ENCODE measurements around the gene PDSS2.
"Not testable (repeated sequence)": the region's sequence is repeated elsewhere in the genome, so short reads cannot be mapped to it uniquely, and the experiment has no call there.

Gene PDSS2

GRCh38 chr6:107459283-107460082 is at the start of gene PDSS2:
PDSS2 (minus strand) TSS chr6:107459564; CDS start chr6:107459285, 279 bp downstream.
- no peak for FAIRE-seq

GRCh38 chr6:107506145-107506544 is 46.8 kb upstream of the PDSS2 start:
- no peak for FAIRE-seq

GRCh38 chr6:107504270-107505026 is 45.1 kb upstream of the PDSS2 start:
- no peak for FAIRE-seq

- no peak for FAIRE-seq
These were observed 37.7 kb upstream of the PDSS2 start for GRCh38 chr6:107496892-107497684.

GRCh38 chr6:107495971-107496370 is 36.6 kb upstream of the PDSS2 start:
- no peak for FAIRE-seq

- no peak for FAIRE-seq
These were observed 35.9 kb upstream of the PDSS2 start for GRCh38 chr6:107495196-107495643.

GRCh38 chr6:107493158-107494057 is 34.0 kb upstream of the PDSS2 start:
- FAIRE-seq: no peak

GRCh38 chr6:107491760-107492660 is 32.6 kb upstream of the PDSS2 start:
- no peak for FAIRE-seq

- FAIRE-seq: no peak
These were observed 31.8 kb upstream of the PDSS2 start for GRCh38 chr6:107491138-107491609.

GRCh38 chr6:107490566-107491137 is 31.3 kb upstream of the PDSS2 start:
- FAIRE-seq: no peak

- no peak for FAIRE-seq
These were observed 30.5 kb upstream of the PDSS2 start, which contains the start of gene SOBP for GRCh38 chr6:107489636-107490565. SOBP (plus strand) TSS chr6:107490117; CDS start chr6:107490617, 500 bp downstream.

- FAIRE-seq: no peak
These were observed 29.7 kb upstream of the PDSS2 start for GRCh38 chr6:107488875-107489635.

GRCh38 chr6:107488174-107488874 is 29.0 kb upstream of the PDSS2 start:
- FAIRE-seq: no peak

GRCh38 chr6:107485157-107485556 is 25.8 kb upstream of the PDSS2 start:
- FAIRE-seq: no peak

GRCh38 chr6:107479089-107479690 is 19.8 kb upstream of the PDSS2 start:
- FAIRE-seq: no peak

- FAIRE-seq: not testable (repeated sequence)
These were observed 16.5 kb upstream of the PDSS2 start for GRCh38 chr6:107475826-107476225.

GRCh38 chr6:107475360-107475759 is 16.0 kb upstream of the PDSS2 start:
- not testable (repeated sequence) for FAIRE-seq

All from colon (tissue), 2 donors.